SK-N-SH (cell line): ENCODE results near the gene SF3B1. TPM values are rescaled to one million over a fixed set of nuclear protein-coding genes. Genes with fewer than 3 reads are reported as not detected.

Experiments
- CTCF ChIA-PET: fragments of 300-600, 350-600 bp; formaldehyde crosslinking; extraction: SDS; loops from one replicate; lab custom pipeline; 2021; lab: Yijun Ruan, JAX
- POLR2A ChIA-PET: fragments of 350-600 bp; sonication (Branson Sonifier 250); formaldehyde crosslinking; extraction: SDS; loops from one replicate; lab custom pipeline; 2020; ENCODE audit warnings: antibody characterized with exemption, inconsistent platforms; lab: Yijun Ruan, JAX
- DNase-seq: peaks from one replicate; pipeline ENCODE4 v3.0.0; 2012
- H2AFZ ChIP-seq: fragments of 200-600 bp; sonication (generic); 2 replicates; pipeline ENCODE4 v1.8.1; 2016; ENCODE audit warnings: antibody characterized with exemption, mild to moderate bottlenecking, low read depth
- H3F3A ChIP-seq: fragments of 200-600 bp; sonication (generic); replicated peaks from 2 replicates; pipeline ENCODE3; 2016; ENCODE audit warnings: antibody characterized with exemption, mild to moderate bottlenecking; ENCODE audit not compliant: insufficient read depth
- H3K27ac ChIP-seq, 2 experiments: fragments of 200-500 bp in 1 of 2; fragments of 200-600 bp in 1 of 2; sonication (Bioruptor generic) in 1 of 2; sonication (generic), shearing (Covaris generic) in 1 of 2; 2 replicates each; pipeline versions ENCODE4 v1.5.1 to v1.6.1; 2014 to 2016; ENCODE audit warnings: low read depth in 2 of 2, inconsistent platforms in 1 of 2, low read length in 1 of 2, mild to moderate bottlenecking in 1 of 2, mixed read lengths in 1 of 2
- H3K27me3 ChIP-seq: fragments of 200-600 bp; sonication (generic), shearing (Covaris generic); 2 replicates; pipeline ENCODE4 v1.6.1; 2016; ENCODE audit warnings: mixed run types; ENCODE audit not compliant: insufficient read depth
- H3K36me3 ChIP-seq, 2 experiments: fragments of 200-500 bp in 1 of 2; fragments of 200-600 bp in 1 of 2; sonication (Bioruptor generic) in 1 of 2; sonication (generic) in 1 of 2; replicated peaks in 1 of 2; 2 replicates each; pipeline versions ENCODE3 to v1.5.1; 2014 to 2016; ENCODE audit warnings: low read length in 1 of 2, mild to moderate bottlenecking in 1 of 2; ENCODE audit not compliant: insufficient read depth in 2 of 2, control insufficient read depth in 1 of 2
- H3K4me1 ChIP-seq, 2 experiments: fragments of 200-500 bp in 1 of 2; fragments of 200-600 bp in 1 of 2; sonication (Bioruptor generic) in 1 of 2; sonication (generic), shearing (Covaris generic) in 1 of 2; 2 replicates each; pipeline versions ENCODE4 v1.5.1 to v1.6.1; 2014 to 2016; ENCODE audit warnings: low read depth in 1 of 2, low read length in 1 of 2, mixed run types in 1 of 2; ENCODE audit not compliant: insufficient read depth in 2 of 2, control insufficient read depth in 1 of 2
- H3K4me2 ChIP-seq: fragments of 200-600 bp; sonication (generic), shearing (Covaris generic); 2 replicates; pipeline ENCODE4 v1.6.1; 2017; ENCODE audit warnings: mixed run types
- H3K4me3 ChIP-seq, 2 experiments: fragments of 200-500 bp in 1 of 2; fragments of 200-600 bp in 1 of 2; sonication (Bioruptor generic) in 1 of 2; sonication (generic), shearing (Covaris generic) in 1 of 2; 2 replicates each; pipeline versions ENCODE4 v1.5.1 to v1.8.1; 2014 to 2016; ENCODE audit warnings: low read depth in 2 of 2, inconsistent platforms in 1 of 2, low read length in 1 of 2, mild to moderate bottlenecking in 1 of 2, mixed read lengths in 1 of 2, moderate library complexity in 1 of 2
- H3K79me2 ChIP-seq: fragments of 200-600 bp; sonication (generic); 2 replicates; pipeline ENCODE4 v1.8.1; 2017; ENCODE audit warnings: mild to moderate bottlenecking; ENCODE audit not compliant: insufficient read depth
- H3K9ac ChIP-seq: fragments of 200-600 bp; sonication (generic); 2 replicates; pipeline ENCODE4 v1.6.1; 2017; ENCODE audit warnings: mixed run types
- H3K9me2 ChIP-seq: fragments of 200-600 bp; sonication (generic); 2 replicates; pipeline ENCODE4 v1.6.1; 2017; ENCODE audit warnings: mixed run types
- H3K9me3 ChIP-seq: fragments of 200-600 bp; sonication (generic); 2 replicates; pipeline ENCODE4 v1.6.1; 2017; ENCODE audit warnings: mixed run types, mild to moderate bottlenecking, moderate library complexity
- H4K20me1 ChIP-seq: fragments of 200-600 bp; sonication (generic); 2 replicates; pipeline ENCODE4 v1.6.1; 2017; ENCODE audit warnings: mild to moderate bottlenecking, mixed run types; ENCODE audit not compliant: insufficient read depth
- CHD2 ChIP-seq: fragments of 150-350 bp; IDR thresholded peaks from 2 replicates; pipeline ENCODE4 v1.6.1; 2018; ENCODE audit warnings: low read length; ENCODE audit not compliant: partially characterized antibody
- CTCF ChIP-seq: fragments of 200-600 bp; sonication (generic); IDR thresholded peaks from 2 replicates; pipeline ENCODE4 v1.6.1; 2017; ENCODE audit warnings: antibody characterized with exemption, mild to moderate bottlenecking, moderate library complexity
- EZH2phosphoT487 ChIP-seq: fragments of 200-600 bp; sonication (generic); IDR thresholded peaks from 2 replicates; pipeline ENCODE4 v1.6.1; 2017; ENCODE audit warnings: low read depth, mixed run types, mild to moderate bottlenecking, antibody characterized with exemption, moderate library complexity, borderline replicate concordance
- FOSL2 ChIP-seq: IDR thresholded peaks from 2 replicates; pipeline ENCODE4 v1.4.0; 2012; ENCODE audit warnings: low read depth, mild to moderate bottlenecking, moderate library complexity, borderline replicate concordance
- GABPA ChIP-seq: IDR thresholded peaks from 2 replicates; pipeline ENCODE4 v1.4.0; 2012; ENCODE audit warnings: low read depth, mild to moderate bottlenecking
- GATA2 ChIP-seq: sonication (generic); formaldehyde crosslinking; IDR thresholded peaks from 2 replicates; pipeline ENCODE4 v1.5.0; 2020; ENCODE audit warnings: mild to moderate bottlenecking, missing genetic modification reagents
- IRF3 ChIP-seq: fragments of 150-350 bp; IDR thresholded peaks from 2 replicates; pipeline ENCODE4 v1.6.1; 2016; ENCODE audit warnings: mild to moderate bottlenecking, low read depth, low read length
- MEF2A ChIP-seq: IDR thresholded peaks from 2 replicates; pipeline ENCODE4 v1.4.0; 2012; ENCODE audit warnings: low read depth, borderline replicate concordance
- MXI1 ChIP-seq: IDR thresholded peaks from 2 replicates; pipeline ENCODE4 v1.6.1; 2012; ENCODE audit warnings: mild to moderate bottlenecking, low read depth, low read length, improper control_type of control experiment
- NFIC ChIP-seq: IDR thresholded peaks from 2 replicates; pipeline ENCODE4 v1.4.0; 2012; ENCODE audit warnings: borderline replicate concordance
- NRF1 ChIP-seq: IDR thresholded peaks from 2 replicates; pipeline ENCODE4 v1.6.1; 2012; ENCODE audit warnings: low read depth, mild to moderate bottlenecking, low read length
- POLR2AphosphoS5 ChIP-seq: IDR thresholded peaks from 2 replicates; pipeline ENCODE4 v1.6.1; 2012; ENCODE audit warnings: low read depth, low read length
- RCOR1 ChIP-seq: fragments of 150-350 bp; IDR thresholded peaks from 2 replicates; pipeline ENCODE4 v1.6.1; 2017; ENCODE audit warnings: antibody characterized with exemption, low read length
- REST ChIP-seq: IDR thresholded peaks from 2 replicates; pipeline ENCODE4 v1.6.1; 2012; ENCODE audit warnings: mild to moderate bottlenecking, low read depth, low read length, moderate library complexity
- RXRA ChIP-seq: IDR thresholded peaks from 2 replicates; pipeline ENCODE4 v1.4.0; 2012; ENCODE audit warnings: low read depth, mild to moderate bottlenecking, borderline replicate concordance
- TCF12 ChIP-seq: IDR thresholded peaks from 2 replicates; pipeline ENCODE4 v1.4.0; 2012
- USF2 ChIP-seq: fragments of 150-350 bp; IDR thresholded peaks from 2 replicates; pipeline ENCODE4 v1.6.1; 2017; ENCODE audit warnings: antibody characterized with exemption, low read length, low read depth, borderline replicate concordance
- YY1 ChIP-seq: IDR thresholded peaks from 2 replicates; pipeline ENCODE4 v1.4.0; 2012; ENCODE audit warnings: low read depth, mild to moderate bottlenecking
- ZBTB33 ChIP-seq: IDR thresholded peaks from 2 replicates; pipeline ENCODE4 v1.4.0; 2012; ENCODE audit warnings: low read depth, borderline replicate concordance
- WGBS: methylation state at CpG from one replicate; pipeline ENCODE4 v1.1.6; 2017; ENCODE audit warnings: low lambda C conversion rate; 5-methylcytosine and 5-hydroxymethylcytosine counted together
- polyA plus RNA-seq, 3 experiments: library from polyadenylated mRNA; depleted of rRNA; stranded (reverse); fragments of >200 nt; gene quantifications; 2 replicates each; pipeline ENCODE4 v1.2.3, GENCODE V29; 2012

SF3B1 gene
- 162 and 276 TPM in 2 replicates for polyA plus RNA-seq (2012; rRNA removed)
- 126 and 144 TPM in 2 replicates for polyA plus RNA-seq (2012; cell fraction: cytosol; rRNA removed)
- 576 and 1,267 TPM in 2 replicates for polyA plus RNA-seq (2012; cell fraction: nucleus; rRNA removed)

- H3K9ac ChIP-seq = peak within 1 kb of the TSS; percentile 100
- no peaks in the 10 kb centered on the region for H3K9me2 ChIP-seq
- WGBS = under 1% methylated on average over 62 of the region's 74 CpGs
- H3K4me2 ChIP-seq = peak within 1 kb of the TSS; percentile 77
- H4K20me1 ChIP-seq = peaks cover 42% of the 10 kb centered on the region
- peaks cover 51% of the 10 kb centered on the region for H3K79me2 ChIP-seq
- H3K4me1 ChIP-seq = peaks cover 5 to 14% of the 10 kb centered on the region in 2 experiments; a peak in 3 of 4 replicates
- H3F3A ChIP-seq = peaks cover 6% of the 10 kb centered on the region
- H3K27me3 ChIP-seq = no peaks in the 10 kb centered on the region
- ChIA-PET CTCF (interaction anchor here (0.7 kb wide), 1 partner anchor 1878 kb away, joined by 3 read pairs; no protein-coding TSS in a partner anchor), POLR2A (interaction anchor here (0.7 to 2.0 kb wide), 4 partner anchors 16 to 1778 kb away, joined by 3 to 15 read pairs (median 10); partner anchors contain the start of genes COQ10B, HSPD1 and HSPE1)
- peak within 1 kb of the TSS; percentile 84 to 91 for H3K4me3 ChIP-seq
- H3K9me3 ChIP-seq = no peaks in the 10 kb centered on the region
- peak within 1 kb of the TSS; percentile 87 for H2AFZ ChIP-seq
- no peaks in the 10 kb centered on the region for H3K36me3 ChIP-seq
- H3K27ac ChIP-seq = peak within 1 kb of the TSS; percentile 95
- peak; percentile 95 for DNase-seq
- TF ChIP-seq YY1 = peak; percentile 95
- no peak for TF ChIP-seq ZBTB33
- peak; percentile 7; the same call in 1 of the 2 replicates for TF ChIP-seq REST
- TF ChIP-seq IRF3 = no peak
- no peak for TF ChIP-seq RCOR1
- no peak for TF ChIP-seq FOSL2
- TF ChIP-seq NRF1 = peak; percentile 88
- no peak for TF ChIP-seq GATA2
- TF ChIP-seq CHD2 = peak; percentile 59
- peak; percentile 81 for TF ChIP-seq MXI1
- TF ChIP-seq TCF12 = no peak
- TF ChIP-seq RXRA = no peak
- TF ChIP-seq USF2 = peak; percentile 80
- peak; percentile 81 for TF ChIP-seq GABPA
- TF ChIP-seq NFIC = peak; percentile 5; the same call in 1 of the 2 replicates
- TF ChIP-seq EZH2phosphoT487 = no peak
- TF ChIP-seq POLR2AphosphoS5 = peak; percentile 97
- no peak for TF ChIP-seq MEF2A
- TF ChIP-seq CTCF = no peak
These were observed at the start of gene SF3B1 for GRCh38 chr2:197434541-197435513. SF3B1 (minus strand) TSS chr2:197435028; CDS start chr2:197434999, 29 bp downstream.
